Measurements from ENCODE around the gene MCCC1.

DNA sequence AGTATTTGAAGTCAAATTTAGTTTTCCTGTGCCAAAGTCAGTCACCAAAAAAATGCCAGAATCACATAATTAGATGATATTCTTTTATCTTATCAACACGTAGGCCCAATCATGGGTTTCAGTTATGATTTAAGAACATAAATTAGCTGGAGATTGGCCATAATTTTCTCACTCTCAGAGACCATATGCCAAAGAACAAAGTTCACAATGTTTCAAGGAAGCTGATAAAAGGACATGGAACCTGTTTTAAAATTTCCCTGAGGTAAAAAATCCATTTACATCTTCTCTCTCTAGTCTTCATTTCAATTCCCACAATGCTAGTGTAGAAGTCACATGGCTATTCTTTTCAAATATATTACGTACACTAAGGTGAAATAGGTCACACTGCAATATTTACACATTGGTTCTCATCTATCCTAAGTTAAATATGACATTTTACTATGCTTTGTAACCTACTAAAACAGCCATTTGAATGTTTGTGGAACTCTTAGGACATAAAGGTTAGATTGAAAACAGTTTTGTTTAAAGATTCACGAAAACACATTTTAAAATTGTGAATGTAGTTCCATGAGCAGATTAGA, 76.3 kb downstream of the MCCC1 start:
- TF ChIP-seq, protein P1, sequence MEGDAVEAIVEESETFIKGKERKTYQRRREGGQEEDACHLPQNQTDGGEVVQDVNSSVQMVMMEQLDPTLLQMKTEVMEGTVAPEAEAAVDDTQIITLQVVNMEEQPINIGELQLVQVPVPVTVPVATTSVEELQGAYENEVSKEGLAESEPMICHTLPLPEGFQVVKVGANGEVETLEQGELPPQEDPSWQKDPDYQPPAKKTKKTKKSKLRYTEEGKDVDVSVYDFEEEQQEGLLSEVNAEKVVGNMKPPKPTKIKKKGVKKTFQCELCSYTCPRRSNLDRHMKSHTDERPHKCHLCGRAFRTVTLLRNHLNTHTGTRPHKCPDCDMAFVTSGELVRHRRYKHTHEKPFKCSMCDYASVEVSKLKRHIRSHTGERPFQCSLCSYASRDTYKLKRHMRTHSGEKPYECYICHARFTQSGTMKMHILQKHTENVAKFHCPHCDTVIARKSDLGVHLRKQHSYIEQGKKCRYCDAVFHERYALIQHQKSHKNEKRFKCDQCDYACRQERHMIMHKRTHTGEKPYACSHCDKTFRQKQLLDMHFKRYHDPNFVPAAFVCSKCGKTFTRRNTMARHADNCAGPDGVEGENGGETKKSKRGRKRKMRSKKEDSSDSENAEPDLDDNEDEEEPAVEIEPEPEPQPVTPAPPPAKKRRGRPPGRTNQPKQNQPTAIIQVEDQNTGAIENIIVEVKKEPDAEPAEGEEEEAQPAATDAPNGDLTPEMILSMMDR (IDR thresholded peaks at IDR 0.05) = no peak
- no peak for TF ChIP-seq EZH2 (IDR thresholded peaks at IDR 0.05; ENCODE audit: borderline replicate concordance, insufficient read depth, low read depth, low read length, poor library complexity, severe bottlenecking)
